Dedifferentiated amniotic fluid mesenchymal stem cell (primary cell): ENCODE data around the gene TOM1L2.
"Not testable (repeated sequence)": the region's sequence is repeated elsewhere in the genome, so short reads cannot be mapped to it uniquely, and the experiment has no call there.

Experiments
- DNase-seq: peaks from one replicate; pipeline ENCODE4 v3.0.0-alpha.2; 2016; ENCODE audit errors: extremely low spot score

The TOM1L2 gene

GRCh38 chr17:17970699-17971430 lies 1.3 kb downstream of the TOM1L2 start:
- DNase-seq = no peak

- DNase-seq = no peak
Observed at GRCh38 chr17:17966399-17966798, 5.8 kb downstream of the TOM1L2 start.

GRCh38 chr17:17965152-17965721 lies 7.0 kb downstream of the TOM1L2 start:
- no peak for DNase-seq

- DNase-seq = no peak
Observed at GRCh38 chr17:17964710-17965109, 7.5 kb downstream of the TOM1L2 start.

- no peak for DNase-seq
Observed at GRCh38 chr17:17963694-17964436, 8.3 kb downstream of the TOM1L2 start.

- no peak for DNase-seq
Observed at GRCh38 chr17:17963066-17963465, 9.1 kb downstream of the TOM1L2 start.

GRCh38 chr17:17960500-17961030 lies 11.6 kb downstream of the TOM1L2 start:
- no peak for DNase-seq

GRCh38 chr17:17959520-17960361 lies 12.5 kb downstream of the TOM1L2 start:
- no peak for DNase-seq

- DNase-seq = no peak
Observed at GRCh38 chr17:17958982-17959381, 13.2 kb downstream of the TOM1L2 start.

GRCh38 chr17:17957584-17957916 lies 14.7 kb downstream of the TOM1L2 start:
- DNase-seq = no peak

- not testable (repeated sequence) for DNase-seq
Observed at GRCh38 chr17:17955790-17956341, 16.3 kb downstream of the TOM1L2 start.

- no peak for DNase-seq
Observed at GRCh38 chr17:17954079-17954478, 18.1 kb downstream of the TOM1L2 start.

GRCh38 chr17:17952691-17953090 lies 19.5 kb downstream of the TOM1L2 start:
- DNase-seq = no peak

GRCh38 chr17:17951524-17951923 lies 20.7 kb downstream of the TOM1L2 start:
- no peak for DNase-seq

- DNase-seq = no peak
Observed at GRCh38 chr17:17950806-17951205, 21.4 kb downstream of the TOM1L2 start.

GRCh38 chr17:17950347-17950746 lies 21.9 kb downstream of the TOM1L2 start:
- DNase-seq = no peak

- DNase-seq = no peak
Observed at GRCh38 chr17:17947966-17948365, 24.2 kb downstream of the TOM1L2 start.

GRCh38 chr17:17947309-17947708 lies 24.9 kb downstream of the TOM1L2 start:
- no peak for DNase-seq

- no peak for DNase-seq
Observed at GRCh38 chr17:17946093-17946492, 26.1 kb downstream of the TOM1L2 start.

- DNase-seq = no peak
Observed at GRCh38 chr17:17944743-17945142, 27.5 kb downstream of the TOM1L2 start.

GRCh38 chr17:17944242-17944641 lies 28.0 kb downstream of the TOM1L2 start:
- DNase-seq = no peak
